Kidney epithelial cell (primary cell): ENCODE data around the gene TNNT1. TPM values are rescaled to one million over a fixed set of nuclear protein-coding genes. Genes with fewer than 3 reads are reported as not detected.

Experiments used
- DNase-seq: peaks from one replicate; pipeline ENCODE4 v3.0.0-alpha.2; 2010; ENCODE audit warnings: low read depth
- H3K27me3 ChIP-seq: 2 replicates; pipeline ENCODE4 v1.6.0; 2011; ENCODE audit warnings: low read length; ENCODE audit not compliant: control insufficient read depth, insufficient read depth
- H3K36me3 ChIP-seq: 2 replicates; pipeline ENCODE4 v1.5.1; 2011; ENCODE audit warnings: low read length; ENCODE audit not compliant: control insufficient read depth, insufficient read depth
- H3K4me3 ChIP-seq: 2 replicates; pipeline ENCODE4 v1.5.1; 2011; ENCODE audit warnings: low read depth, mild to moderate bottlenecking, control low read depth, low read length
- CTCF ChIP-seq: IDR thresholded peaks from 2 replicates; pipeline ENCODE4 v1.5.1; 2011; ENCODE audit warnings: mild to moderate bottlenecking, moderate library complexity, low read length, control low read depth, inconsistent platforms; ENCODE audit not compliant: insufficient read depth, poor library complexity, severe bottlenecking
- total RNA-seq: library from RNA; depleted of rRNA; stranded (reverse); fragments of >200 nt; gene quantifications from 2 replicates; pipeline ENCODE4 v1.2.3, GENCODE V29; 2015

Gene TNNT1
- total RNA-seq, 1 donor from 2014 or later, result 7.1 TPM

- DNase-seq, result no peak
- Histone ChIP-seq H3K4me3 (no peak overlapping the region), H3K36me3 (peaks cover 2% of the 10 kb centered on the region), H3K27me3 (no peaks in the 10 kb centered on the region)
- no peak for TF ChIP-seq CTCF
These were observed 45.8 kb downstream of the TNNT1 start for GRCh38 chr19:55103190-55103589.

GRCh38 chr19:55101261-55101660 is 47.7 kb downstream of the TNNT1 start:
- no peak for TF ChIP-seq CTCF
- Histone ChIP-seq H3K27me3 (no peaks in the 10 kb centered on the region), H3K36me3 (peaks cover 2% of the 10 kb centered on the region), H3K4me3 (no peak overlapping the region)
- no peak for DNase-seq

GRCh38 chr19:55099557-55100506 is 49.2 kb downstream of the TNNT1 start:
- DNase-seq, result no peak
- TF ChIP-seq CTCF, result peak; percentile 15
- Histone ChIP-seq H3K36me3 (peaks cover 2% of the 10 kb centered on the region), H3K4me3 (no peak overlapping the region), H3K27me3 (no peaks in the 10 kb centered on the region)

GRCh38 chr19:55098716-55099556 is 50.1 kb downstream of the TNNT1 start:
- H3K36me3 ChIP-seq, result peaks cover 2% of the 10 kb centered on the region
- DNase-seq, result no peak
- no peak overlapping the region for H3K4me3 ChIP-seq
- H3K27me3 ChIP-seq, result no peaks in the 10 kb centered on the region
- peak; percentile 18 for TF ChIP-seq CTCF

- peaks cover 2% of the 10 kb centered on the region for H3K36me3 ChIP-seq
- no peak for TF ChIP-seq CTCF
- no peak overlapping the region for H3K4me3 ChIP-seq
- H3K27me3 ChIP-seq, result no peaks in the 10 kb centered on the region
- DNase-seq, result no peak
These were observed 50.9 kb downstream of the TNNT1 start for GRCh38 chr19:55097864-55098715.
